ENCODE results near the gene COL5A1.

- no peak for TF ChIP-seq CTCF (IDR thresholded peaks at IDR 0.05; ENCODE audit: insufficient read depth, low read length)
- TF ChIP-seq GABPA (IDR thresholded peaks at IDR 0.05; ENCODE audit: low read depth): no peak
- TF ChIP-seq REST (IDR thresholded peaks at IDR 0.05; ENCODE audit: insufficient replicate concordance, low read depth): no peak
- no peak for TF ChIP-seq POLR2AphosphoS5 (IDR thresholded peaks at IDR 0.05; ENCODE audit: low read depth)
- no peak for TF ChIP-seq SPI1 (IDR thresholded peaks at IDR 0.05; ENCODE audit: borderline replicate concordance, low read depth)
Observed at GRCh38 chr9:134811673-134812342, 170.2 kb downstream of the COL5A1 start.

Measured in HL-60 (cell line).